Vagina (tissue), 2 donors: Measurements from ENCODE around the gene GPR156. TPM values are rescaled to one million over a fixed set of nuclear protein-coding genes. Genes with fewer than 3 reads are reported as not detected.

Experiments
- DNase-seq, 2 donors: peaks; one replicate each; pipeline ENCODE4 v3.0.0-alpha.2; 2017; ENCODE audit errors: extremely low spot score in 2 of 2
- H3K27ac ChIP-seq: fragments of 200-600 bp; sonication (generic); one replicate; pipeline ENCODE4 v1.5.1; 2019
- H3K27me3 ChIP-seq: fragments of 200-600 bp; sonication (generic); one replicate; pipeline ENCODE4 v1.5.1; 2019
- H3K36me3 ChIP-seq, 2 donors: fragments of 200-600 bp; sonication (generic); one replicate each; pipeline ENCODE4 v1.5.1; 2017 to 2019
- H3K4me1 ChIP-seq: fragments of 200-600 bp; sonication (generic); one replicate; pipeline ENCODE4 v1.5.1; 2019
- H3K4me3 ChIP-seq, 2 donors: fragments of 200-600 bp; sonication (generic); 1 replicate in 1 of 2; 2 replicates in 1 of 2; pipeline ENCODE4 v1.5.1; 2016 to 2019
- H3K9me3 ChIP-seq: fragments of 200-600 bp; sonication (generic); one replicate; pipeline ENCODE4 v1.5.1; 2019
- CTCF ChIP-seq, 3 experiments: fragments of 450-650 bp in 2 of 3; fragments of 200-600 bp in 1 of 3; sonication (generic) in 1 of 3; IDR thresholded peaks; one replicate each; pipeline ENCODE4 v1.5.1; 2017 to 2019; ENCODE audit warnings: antibody characterized with exemption in 3 of 3, mild to moderate bottlenecking in 2 of 3, moderate library complexity in 2 of 3
- POLR2A ChIP-seq, 2 donors: fragments of 450-650 bp; IDR thresholded peaks; one replicate each; pipeline ENCODE4 v1.6.1; 2017; ENCODE audit warnings: antibody characterized with exemption in 2 of 2, mild to moderate bottlenecking in 2 of 2, moderate library complexity in 2 of 2
- POLR2AphosphoS5 ChIP-seq, 2 donors: sonication (generic); formaldehyde crosslinking; IDR thresholded peaks; one replicate each; pipeline ENCODE4 v1.9.0; 2017; ENCODE audit warnings: antibody characterized with exemption in 2 of 2, mild to moderate bottlenecking in 2 of 2, low read depth in 1 of 2; ENCODE audit not compliant: insufficient read depth in 1 of 2
- intact Hi-C: fragments of 100-400 bp; cut with DNase I; formaldehyde crosslinking; loops from one replicate; pipeline ENCODE4 v1.15.1; 2023
- total RNA-seq: library from RNA; depleted of rRNA; stranded (reverse); fragments of >200 nt; gene quantifications from one replicate; pipeline ENCODE4 v1.2.3, GENCODE V29; 2016

Gene GPR156
- total RNA-seq, 1 donor from 2014 or later, result not detected

GRCh38 chr3:120285508-120285841 is 453 bp upstream of the GPR156 start:
- H3K27me3 ChIP-seq, result no peaks in the 10 kb centered on the region
- H3K4me3 ChIP-seq, result peak overlapping the region; percentile 48 to 66
- intact Hi-C loops, result no loop called here
- no peaks in the 10 kb centered on the region for H3K9me3 ChIP-seq
- TF ChIP-seq POLR2AphosphoS5 (IDR thresholded peaks at IDR 0.05; ENCODE audit: insufficient read depth in 1 of 2, low read depth in 1 of 2), result no peak
- TF ChIP-seq CTCF (IDR thresholded peaks at IDR 0.05), result no peak
- no peak for TF ChIP-seq POLR2A (IDR thresholded peaks at IDR 0.05)
- no peaks in the 10 kb centered on the region for H3K36me3 ChIP-seq
- DNase-seq, result no peak
- H3K27ac ChIP-seq, result no peak overlapping the region
- peaks cover 4% of the 10 kb centered on the region for H3K4me1 ChIP-seq

- H3K9me3 ChIP-seq, result no peaks in the 10 kb centered on the region
- no peak for DNase-seq
- intact Hi-C loops, result no loop called here
- peaks cover 4% of the 10 kb centered on the region for H3K4me1 ChIP-seq
- TF ChIP-seq POLR2AphosphoS5 (IDR thresholded peaks at IDR 0.05; ENCODE audit: insufficient read depth in 1 of 2, low read depth in 1 of 2) (no peak), POLR2A (IDR thresholded peaks at IDR 0.05) (no peak), CTCF (IDR thresholded peaks at IDR 0.05) (no peak)
- H3K36me3 ChIP-seq, result no peaks in the 10 kb centered on the region
- no peak overlapping the region for H3K27ac ChIP-seq
- H3K4me3 ChIP-seq, result no peak overlapping the region
- no peaks in the 10 kb centered on the region for H3K27me3 ChIP-seq
These were observed 3.8 kb downstream of the GPR156 start for GRCh38 chr3:120281261-120281660.

DNA sequence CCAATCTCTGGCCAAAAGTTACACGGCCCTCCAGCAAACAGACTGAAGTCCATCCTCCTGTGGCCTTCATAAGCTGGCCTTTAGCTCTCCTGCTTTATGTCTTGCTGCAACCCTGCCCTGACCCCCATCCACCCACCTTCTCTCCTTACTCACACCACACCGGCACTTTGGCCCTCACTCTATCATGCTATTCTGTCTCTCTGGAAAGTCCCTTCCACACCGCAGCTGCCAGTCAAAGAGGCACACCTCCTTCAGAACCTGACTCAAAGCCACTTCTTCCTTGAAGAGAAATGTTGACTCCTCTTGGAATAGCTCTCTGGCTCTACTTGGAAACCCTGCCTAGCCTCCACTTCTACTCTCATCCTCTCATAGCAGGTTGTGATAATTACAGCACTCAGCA is 4.5 kb downstream of the GPR156 start:
- TF ChIP-seq POLR2A (IDR thresholded peaks at IDR 0.05) (no peak), POLR2AphosphoS5 (IDR thresholded peaks at IDR 0.05; ENCODE audit: insufficient read depth in 1 of 2, low read depth in 1 of 2) (no peak), CTCF (IDR thresholded peaks at IDR 0.05) (no peak)
- H3K36me3 ChIP-seq, result no peaks in the 10 kb centered on the region
- DNase-seq, result no peak
- H3K27me3 ChIP-seq, result no peaks in the 10 kb centered on the region
- no peak overlapping the region for H3K27ac ChIP-seq
- no peaks in the 10 kb centered on the region for H3K9me3 ChIP-seq
- intact Hi-C loops, result no loop called here
- no peak overlapping the region for H3K4me3 ChIP-seq
- H3K4me1 ChIP-seq, result peaks cover 4% of the 10 kb centered on the region

DNA sequence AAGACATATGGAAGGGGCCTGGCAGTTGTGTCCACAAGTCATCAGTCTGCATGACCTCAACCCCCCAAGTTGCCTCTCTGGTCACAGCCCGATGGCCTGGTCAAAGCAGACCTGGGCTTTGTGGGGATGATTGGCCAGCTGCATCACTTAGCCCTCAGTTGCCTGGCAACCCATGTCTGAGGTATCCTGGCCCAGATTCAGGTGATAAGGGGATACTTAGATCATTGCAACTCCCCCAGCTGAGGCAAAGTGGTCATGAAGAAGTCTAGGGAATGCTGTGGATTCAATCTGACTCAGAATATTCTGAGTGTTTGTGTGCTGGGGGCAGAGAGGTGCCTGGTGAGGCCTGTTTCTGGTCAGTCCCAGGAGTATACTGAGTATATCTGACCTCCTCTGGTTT is 5.0 kb downstream of the GPR156 start:
- no peak for TF ChIP-seq POLR2A (IDR thresholded peaks at IDR 0.05)
- TF ChIP-seq POLR2AphosphoS5 (IDR thresholded peaks at IDR 0.05; ENCODE audit: insufficient read depth in 1 of 2, low read depth in 1 of 2), result no peak
- TF ChIP-seq CTCF (IDR thresholded peaks at IDR 0.05), result no peak
- no peak for DNase-seq
- H3K27me3 ChIP-seq, result no peaks in the 10 kb centered on the region
- H3K9me3 ChIP-seq, result no peaks in the 10 kb centered on the region
- H3K4me3 ChIP-seq, result no peak overlapping the region
- H3K36me3 ChIP-seq, result no peaks in the 10 kb centered on the region
- no peaks in the 10 kb centered on the region for H3K4me1 ChIP-seq
- intact Hi-C loops, result no loop called here
- no peak overlapping the region for H3K27ac ChIP-seq

- intact Hi-C loops, result no loop called here
- Histone ChIP-seq H3K27me3 (no peaks in the 10 kb centered on the region), H3K4me3 (no peak overlapping the region), H3K9me3 (no peaks in the 10 kb centered on the region), H3K4me1 (no peaks in the 10 kb centered on the region), H3K27ac (no peak overlapping the region), H3K36me3 (no peaks in the 10 kb centered on the region)
- TF ChIP-seq POLR2A (IDR thresholded peaks at IDR 0.05) (no peak), CTCF (IDR thresholded peaks at IDR 0.05) (no peak), POLR2AphosphoS5 (IDR thresholded peaks at IDR 0.05; ENCODE audit: insufficient read depth in 1 of 2, low read depth in 1 of 2) (no peak)
- DNase-seq, result no peak
These were observed 8.3 kb downstream of the GPR156 start for GRCh38 chr3:120276767-120277166.
